H9 (cell line): ENCODE data around the gene SURF2. TPM values are rescaled to one million over a fixed set of nuclear protein-coding genes. Genes with fewer than 3 reads are reported as not detected.
"Not testable (repeated sequence)": the region's sequence is repeated elsewhere in the genome, so short reads cannot be mapped to it uniquely, and the experiment has no call there.

Experiments used
- DNase-seq: peaks from one replicate; pipeline ENCODE4 v3.0.0-alpha.2; 2017
- H2AFZ ChIP-seq: one replicate; pipeline ENCODE4 v1.6.1; 2013; ENCODE audit warnings: mild to moderate bottlenecking, low read length, control low read depth, moderate library complexity
- H2AK5ac ChIP-seq: 2 replicates; pipeline ENCODE4 v1.6.1; 2013; ENCODE audit warnings: low read length, control low read depth, mixed read lengths; ENCODE audit not compliant: insufficient read length
- H2BK120ac ChIP-seq: one replicate; pipeline ENCODE4 v1.6.1; 2013; ENCODE audit warnings: low read depth, mild to moderate bottlenecking, low read length, control low read depth, inconsistent platforms; ENCODE audit not compliant: poor library complexity, severe bottlenecking
- H2BK12ac ChIP-seq: 2 replicates; pipeline ENCODE4 v1.6.1; 2013; ENCODE audit warnings: low read length, control low read depth, mixed read lengths, low read depth; ENCODE audit not compliant: insufficient read length
- H2BK15ac ChIP-seq: 2 replicates; pipeline ENCODE4 v1.6.1; 2013; ENCODE audit warnings: low read depth, low read length, control low read depth
- H2BK20ac ChIP-seq: one replicate; pipeline ENCODE4 v1.6.1; 2013; ENCODE audit warnings: low read depth, mild to moderate bottlenecking, low read length, control low read depth, inconsistent platforms; ENCODE audit not compliant: poor library complexity, severe bottlenecking
- H2BK5ac ChIP-seq: 2 replicates; pipeline ENCODE4 v1.6.1; 2013; ENCODE audit warnings: low read length, control low read depth, mixed read lengths; ENCODE audit not compliant: insufficient read length
- H3K14ac ChIP-seq: 2 replicates; pipeline ENCODE4 v1.6.1; 2013; ENCODE audit warnings: low read length, control low read depth; ENCODE audit not compliant: insufficient read depth
- H3K18ac ChIP-seq: 2 replicates; pipeline ENCODE4 v1.6.1; 2013; ENCODE audit warnings: low read depth, mild to moderate bottlenecking, mixed read lengths, low read length, control low read depth; ENCODE audit not compliant: insufficient read length
- H3K23ac ChIP-seq: 2 replicates; pipeline ENCODE4 v1.6.1; 2013; ENCODE audit warnings: low read length, control low read depth, mixed read lengths, low read depth; ENCODE audit not compliant: insufficient read length
- H3K23me2 ChIP-seq: 2 replicates; pipeline ENCODE4 v1.6.1; 2013; ENCODE audit warnings: low read depth, mild to moderate bottlenecking, mixed read lengths, low read length, control low read depth; ENCODE audit not compliant: insufficient read length, poor library complexity, severe bottlenecking
- H3K27ac ChIP-seq: 2 replicates; pipeline ENCODE4 v1.5.1; 2013; ENCODE audit warnings: low read length, control low read depth, mixed read lengths, low read depth; ENCODE audit not compliant: insufficient read length
- H3K27me3 ChIP-seq: 2 replicates; pipeline ENCODE4 v1.6.1; 2013; ENCODE audit warnings: low read length, control low read depth, inconsistent platforms; ENCODE audit not compliant: insufficient read depth
- H3K4ac ChIP-seq: 2 replicates; pipeline ENCODE4 v1.6.1; 2013; ENCODE audit warnings: low read depth, mild to moderate bottlenecking, control low read depth, inconsistent platforms, low read length, moderate library complexity
- H3K4me1 ChIP-seq: 2 replicates; pipeline ENCODE4 v1.6.1; 2013; ENCODE audit warnings: low read length, control low read depth, inconsistent platforms; ENCODE audit not compliant: insufficient read depth
- H3K4me2 ChIP-seq: 2 replicates; pipeline ENCODE4 v1.6.1; 2013; ENCODE audit warnings: low read length, control low read depth, mixed read lengths; ENCODE audit not compliant: insufficient read length, insufficient read depth
- H3K56ac ChIP-seq: 2 replicates; pipeline ENCODE4 v1.6.1; 2013; ENCODE audit warnings: low read depth, mild to moderate bottlenecking, mixed read lengths, low read length, control low read depth; ENCODE audit not compliant: insufficient read length
- H3K79me1 ChIP-seq: 2 replicates; pipeline ENCODE4 v1.6.1; 2013; ENCODE audit warnings: low read depth, mild to moderate bottlenecking, moderate library complexity, low read length, control low read depth, inconsistent platforms; ENCODE audit not compliant: insufficient read depth, poor library complexity, severe bottlenecking
- H3K79me2 ChIP-seq: 2 replicates; pipeline ENCODE4 v1.6.1; 2013; ENCODE audit warnings: low read length, control low read depth, inconsistent platforms; ENCODE audit not compliant: insufficient read depth
- H3K9ac ChIP-seq: 2 replicates; pipeline ENCODE4 v1.6.1; 2013; ENCODE audit warnings: low read length, control low read depth, mixed read lengths; ENCODE audit not compliant: insufficient read length; ENCODE audit errors: extremely low read depth
- H3K9me3 ChIP-seq: one replicate; pipeline ENCODE4 v1.6.1; 2013; ENCODE audit warnings: low read depth, low read length, inconsistent platforms; ENCODE audit not compliant: control insufficient read depth
- H3T11ph ChIP-seq: one replicate; pipeline ENCODE4 v1.6.1; 2013; ENCODE audit warnings: mild to moderate bottlenecking, low read length, control low read depth, inconsistent platforms
- H4K20me1 ChIP-seq: one replicate; pipeline ENCODE4 v1.6.1; 2013; ENCODE audit not compliant: control insufficient read depth, insufficient read length, insufficient read depth
- H4K5ac ChIP-seq: 2 replicates; pipeline ENCODE4 v1.6.1; 2013; ENCODE audit warnings: low read depth, mild to moderate bottlenecking, mixed read lengths, low read length, control low read depth; ENCODE audit not compliant: insufficient read length
- H4K8ac ChIP-seq: replicated peaks from 2 replicates; pipeline ENCODE4 v1.6.1; 2013; ENCODE audit warnings: low read length, control low read depth, mixed read lengths, low read depth; ENCODE audit not compliant: insufficient read length
- H4K91ac ChIP-seq: 2 replicates; pipeline ENCODE4 v1.6.1; 2013; ENCODE audit warnings: low read depth, mild to moderate bottlenecking, moderate library complexity, mixed read lengths, low read length, control low read depth; ENCODE audit not compliant: insufficient read length
- H3K27ac Mint-ChIP-seq, 3 experiments: 2 replicates in 2 of 3; 3 replicates in 1 of 3; pipeline ENCODE4 v1.8.0; 2020 to 2021; ENCODE audit warnings: mixed read lengths in 3 of 3, mild to moderate bottlenecking in 1 of 3, moderate library complexity in 1 of 3
- H3K27me3 Mint-ChIP-seq: 2 replicates; pipeline ENCODE4 v1.8.0; 2021; ENCODE audit warnings: low read depth, mild to moderate bottlenecking, moderate library complexity, mixed read lengths
- H3K36me3 Mint-ChIP-seq, 3 experiments: 2 replicates in 2 of 3; 3 replicates in 1 of 3; pipeline ENCODE4 v1.8.0; 2020 to 2021; ENCODE audit warnings: low read depth in 3 of 3, mixed read lengths in 3 of 3; ENCODE audit not compliant: insufficient read depth in 1 of 3
- H3K4me1 Mint-ChIP-seq, 2 experiments: 2 replicates each; pipeline ENCODE4 v1.8.0; 2020; ENCODE audit warnings: mixed read lengths in 2 of 2
- H3K4me3 Mint-ChIP-seq, 2 experiments: 2 replicates in 1 of 2; 3 replicates in 1 of 2; pipeline ENCODE4 v1.8.0; 2020 to 2021; ENCODE audit warnings: mild to moderate bottlenecking in 2 of 2, mixed read lengths in 2 of 2, moderate library complexity in 1 of 2
- H3K9me3 Mint-ChIP-seq, 2 experiments: 2 replicates in 1 of 2; 3 replicates in 1 of 2; pipeline ENCODE4 v1.8.0; 2020; ENCODE audit warnings: mild to moderate bottlenecking in 2 of 2, mixed read lengths in 2 of 2, moderate library complexity in 1 of 2
- CTCF ChIP-seq: fragments of 200-600 bp; sonication (generic); conservative IDR thresholded peaks from 3 replicates; pipeline ENCODE4 v1.8.0; 2021; ENCODE audit warnings: antibody characterized with exemption, mild to moderate bottlenecking
- WGBS: extraction: QIAGEN DNeasy Blood & Tissue Kit; methylation state at CpG from one replicate; pipeline ENCODE4 v1.1.7; 2013; ENCODE audit warnings: missing lambda C conversion rate, low lambda C conversion rate, mixed read lengths; ENCODE audit not compliant: insufficient read length; ENCODE audit errors: extremely low coverage; 5-methylcytosine and 5-hydroxymethylcytosine counted together
- total RNA-seq: library from RNA; stranded (reverse); gene quantifications from 2 replicates; pipeline ENCODE4 v1.2.1, GENCODE V29; 2021

The SURF2 gene
- total RNA-seq, 1 experiment from 2014 or later: 44.4 TPM

- Histone ChIP-seq H3T11ph (no peak overlapping the region), H4K20me1 (no peaks in the 10 kb centered on the region), H2BK12ac (no peak overlapping the region), H4K91ac (no peak overlapping the region), H3K4me2 (no peak overlapping the region), H3K9ac (no peak overlapping the region), H4K8ac (no peak overlapping the region), H2BK5ac (no peak overlapping the region), H3K9me3 (peaks cover 11% of the 10 kb centered on the region), H3K27ac (no peak overlapping the region), H2BK120ac (no peak overlapping the region), H3K27me3 (no peaks in the 10 kb centered on the region), H3K18ac (no peak overlapping the region), H2AK5ac (no peak overlapping the region), H3K23ac (no peak overlapping the region), H3K4ac (no peak overlapping the region), H2AFZ (no peak overlapping the region), H3K23me2 (no peaks in the 10 kb centered on the region), H3K14ac (no peak overlapping the region), H2BK15ac (no peak overlapping the region), H3K79me1 (no peaks in the 10 kb centered on the region), H3K79me2 (no peaks in the 10 kb centered on the region), H3K4me1 (no peaks in the 10 kb centered on the region), H2BK20ac (no peak overlapping the region), H4K5ac (no peak overlapping the region), H3K56ac (no peak overlapping the region)
- peaks cover 26% of the 10 kb centered on the region for H3K27me3 Mint-ChIP-seq
- H3K27ac Mint-ChIP-seq: peak overlapping the region in 1 of 3 experiments; percentile 51; a peak in 1 of 7 replicates
- 0 out of 5 replicates have a peak overlapping the region, but pooled peaks of 1 of the 2 experiments have one; percentile 2 for H3K4me3 Mint-ChIP-seq
- WGBS: no CpG with 5 or more reads among the region's 13 CpGs
- peaks cover 0 to 11% (median 9%) of the 10 kb centered on the region in 3 experiments; a peak in 6 of 7 replicates for H3K36me3 Mint-ChIP-seq
- 0 out of 4 replicates have a peak, but pooled peaks cover 0 to 3% of the 10 kb centered on the region in 2 experiments for H3K4me1 Mint-ChIP-seq
- peaks cover 34 to 41% of the 10 kb centered on the region in 2 experiments for H3K9me3 Mint-ChIP-seq
- TF ChIP-seq CTCF: no peak
- peak; percentile 21 for DNase-seq
These were observed 32.2 kb upstream of the SURF2 start for GRCh38 chr9:133323991-133324703.

GRCh38 chr9:133327021-133327420 is 29.3 kb upstream of the SURF2 start:
- not testable (repeated sequence) for H4K5ac ChIP-seq, H2AFZ ChIP-seq, H3K4me2 ChIP-seq, H3K27ac Mint-ChIP-seq, H3T11ph ChIP-seq, H3K79me2 ChIP-seq, H3K56ac ChIP-seq, H4K91ac ChIP-seq, H4K20me1 ChIP-seq, H3K4me3 Mint-ChIP-seq, H3K23ac ChIP-seq, H3K4ac ChIP-seq, H3K14ac ChIP-seq, H4K8ac ChIP-seq, H2BK120ac ChIP-seq, H3K23me2 ChIP-seq, H3K27me3 ChIP-seq, H3K18ac ChIP-seq, H2BK12ac ChIP-seq, H2AK5ac ChIP-seq, DNase-seq, H2BK20ac ChIP-seq, H3K27ac ChIP-seq, H2BK15ac ChIP-seq, H3K9ac ChIP-seq, H3K4me1 Mint-ChIP-seq, H3K79me1 ChIP-seq, H2BK5ac ChIP-seq, H3K4me1 ChIP-seq
- Mint-ChIP-seq H3K36me3 (peaks cover 18 to 26% (median 21%) of the 10 kb centered on the region in 3 experiments), H3K9me3 (peaks cover 35 to 41% of the 10 kb centered on the region in 2 experiments), H3K27me3 (peaks cover 26% of the 10 kb centered on the region)
- no CpG with 5 or more reads among the region's 6 CpGs for WGBS
- H3K9me3 ChIP-seq: peaks cover 11% of the 10 kb centered on the region
